SH-SY5Y (cell line): Measurements from ENCODE around the gene USPL1.

Experiments used
- GATA2 ChIP-seq: IDR thresholded peaks from 2 replicates; pipeline ENCODE4 v1.6.1; 2011; ENCODE audit warnings: mild to moderate bottlenecking, low read depth, low read length
- GATA3 ChIP-seq: IDR thresholded peaks from 2 replicates; pipeline ENCODE4 v1.6.1; 2011; ENCODE audit warnings: low read depth, mild to moderate bottlenecking, low read length, moderate library complexity

DNA sequence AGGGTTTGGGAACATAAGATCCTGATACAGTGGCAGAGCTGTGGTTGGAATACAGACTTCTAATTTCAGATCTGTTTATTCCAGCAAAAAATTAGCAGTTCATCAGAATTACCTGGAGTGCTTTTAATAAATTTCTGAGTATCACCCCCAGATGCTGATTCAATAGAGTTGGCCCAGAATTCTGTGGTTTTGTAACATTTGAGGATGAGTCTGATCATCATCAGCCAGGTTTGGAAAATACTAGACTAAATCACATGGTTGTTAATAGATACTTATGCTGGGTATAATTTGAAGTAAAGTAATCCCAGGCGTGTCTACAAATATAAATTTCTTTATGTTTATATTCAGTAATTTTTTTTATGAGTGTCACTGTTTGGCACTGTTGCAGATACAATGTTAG is 4.8 kb downstream of the USPL1 start:
- TF ChIP-seq GATA2 (no peak), GATA3 (no peak)
